Measurements from ENCODE around the gene TPR. TPM values are rescaled to one million over a fixed set of nuclear protein-coding genes. Genes with fewer than 3 reads are reported as not detected.
"Not testable (repeated sequence)": the region's sequence is repeated elsewhere in the genome, so short reads cannot be mapped to it uniquely, and the experiment has no call there.

TPR gene
- total RNA-seq, 1 experiment from 2014 or later: 107 TPM

- Histone ChIP-seq H3K9me3 (ENCODE audit: control insufficient read depth, low read depth, low read length) (no peaks in the 10 kb centered on the region), H2BK20ac (ENCODE audit: low read depth, low read length, poor library complexity, severe bottlenecking) (no peak overlapping the region), H2BK120ac (ENCODE audit: low read depth, low read length, poor library complexity, severe bottlenecking) (no peak overlapping the region), H3K79me2 (ENCODE audit: insufficient read depth, low read length) (peaks cover 19% of the 10 kb centered on the region; the same call in 1 of the 2 replicates), H2BK5ac (ENCODE audit: insufficient read length, low read length) (peak overlapping the region; percentile 15), H2BK12ac (ENCODE audit: insufficient read length, low read depth, low read length) (no peak overlapping the region), H3K27ac (ENCODE audit: insufficient read length, low read depth, low read length) (no peak overlapping the region), H3K18ac (ENCODE audit: insufficient read length, low read depth, low read length) (peak overlapping the region; percentile 61), H3K4me2 (ENCODE audit: insufficient read depth, insufficient read length, low read length) (peak overlapping the region; percentile 84), H4K91ac (ENCODE audit: insufficient read length, low read depth, low read length) (no peak overlapping the region), H2BK15ac (ENCODE audit: low read depth, low read length) (no peak overlapping the region), H3K23ac (ENCODE audit: insufficient read length, low read depth, low read length) (no peak overlapping the region), H4K5ac (ENCODE audit: insufficient read length, low read depth, low read length) (no peak overlapping the region), H3K79me1 (ENCODE audit: insufficient read depth, low read depth, low read length, poor library complexity, severe bottlenecking) (no peaks in the 10 kb centered on the region), H4K20me1 (ENCODE audit: control insufficient read depth, insufficient read depth, insufficient read length) (no peaks in the 10 kb centered on the region), H3K4me1 (ENCODE audit: insufficient read depth, low read length) (no peaks in the 10 kb centered on the region), H3T11ph (ENCODE audit: low read length) (no peak overlapping the region), H3K14ac (ENCODE audit: insufficient read depth, low read length) (peak overlapping the region; percentile 14; the same call in 1 of the 2 replicates), H3K56ac (ENCODE audit: insufficient read length, low read depth, low read length) (no peak overlapping the region), H2AK5ac (ENCODE audit: insufficient read length, low read length) (no peak overlapping the region), H3K23me2 (ENCODE audit: insufficient read length, low read depth, low read length, poor library complexity, severe bottlenecking) (no peaks in the 10 kb centered on the region), H4K8ac (replicated peaks; ENCODE audit: insufficient read length, low read depth, low read length) (no peak overlapping the region), H3K4ac (ENCODE audit: low read depth, low read length) (no peak overlapping the region), H3K9ac (ENCODE audit: extremely low read depth, insufficient read length, low read length) (peak overlapping the region; percentile 78), H2AFZ (ENCODE audit: low read length) (no peak overlapping the region), H3K27me3 (ENCODE audit: insufficient read depth, low read length) (no peaks in the 10 kb centered on the region)
- WGBS (ENCODE audit: extremely low coverage, insufficient read length, low lambda C conversion rate): no CpG with 5 or more reads among the region's 37 CpGs
- H3K27ac Mint-ChIP-seq: peak overlapping the region; percentile 79 to 98 (median 97); a peak in 5 of 7 replicates
- H3K4me3 Mint-ChIP-seq: peak overlapping the region; percentile 96 to 100
- no peaks in the 10 kb centered on the region; the same call in 1 of the 2 replicates for H3K27me3 Mint-ChIP-seq (ENCODE audit: low read depth)
- H3K4me1 Mint-ChIP-seq: no peaks in the 10 kb centered on the region
- peaks cover 20 to 37% (median 35%) of the 10 kb centered on the region in 3 experiments for H3K36me3 Mint-ChIP-seq (ENCODE audit: insufficient read depth in 1 of 3, low read depth in 3 of 3)
- H3K9me3 Mint-ChIP-seq: peaks cover 0 to 2% of the 10 kb centered on the region in 2 experiments; a peak in 1 of 5 replicates
- DNase-seq: no peak
- TF ChIP-seq CTCF (conservative IDR thresholded peaks at IDR 0.05): no peak
These were observed 526 bp downstream of the TPR start for GRCh38 chr1:186374303-186375151.

GRCh38 chr1:186347837-186348691, 27.0 kb downstream of the TPR start:
- DNase-seq: not testable (repeated sequence)
- H3K36me3 Mint-ChIP-seq (ENCODE audit: insufficient read depth in 1 of 3, low read depth in 3 of 3): peaks cover 61 to 85% (median 84%) of the 10 kb centered on the region in 3 experiments

More at GRCh38 chr1:186347837-186348691, 27.0 kb downstream of the TPR start:
- H2AK5ac ChIP-seq (ENCODE audit: insufficient read length, low read length); H3K23ac ChIP-seq (ENCODE audit: insufficient read length, low read depth, low read length); H3K9me3 ChIP-seq (ENCODE audit: control insufficient read depth, low read depth, low read length); H3K56ac ChIP-seq (ENCODE audit: insufficient read length, low read depth, low read length); H4K91ac ChIP-seq (ENCODE audit: insufficient read length, low read depth, low read length); H3K79me2 ChIP-seq (ENCODE audit: insufficient read depth, low read length); H2BK15ac ChIP-seq (ENCODE audit: low read depth, low read length); H3K27ac ChIP-seq (ENCODE audit: insufficient read length, low read depth, low read length); H3K27me3 ChIP-seq (ENCODE audit: insufficient read depth, low read length); H3T11ph ChIP-seq (ENCODE audit: low read length); H4K5ac ChIP-seq (ENCODE audit: insufficient read length, low read depth, low read length); H3K23me2 ChIP-seq (ENCODE audit: insufficient read length, low read depth, low read length, poor library complexity, severe bottlenecking); H3K18ac ChIP-seq (ENCODE audit: insufficient read length, low read depth, low read length); H3K4me2 ChIP-seq (ENCODE audit: insufficient read depth, insufficient read length, low read length); H3K4me1 ChIP-seq (ENCODE audit: insufficient read depth, low read length); H3K79me1 ChIP-seq (ENCODE audit: insufficient read depth, low read depth, low read length, poor library complexity, severe bottlenecking); H3K4ac ChIP-seq (ENCODE audit: low read depth, low read length); H3K27me3 Mint-ChIP-seq (ENCODE audit: low read depth); H2BK120ac ChIP-seq (ENCODE audit: low read depth, low read length, poor library complexity, severe bottlenecking); H4K20me1 ChIP-seq (ENCODE audit: control insufficient read depth, insufficient read depth, insufficient read length); H2BK5ac ChIP-seq (ENCODE audit: insufficient read length, low read length); H2BK12ac ChIP-seq (ENCODE audit: insufficient read length, low read depth, low read length); H4K8ac ChIP-seq (replicated peaks; ENCODE audit: insufficient read length, low read depth, low read length); H3K4me3 Mint-ChIP-seq; H2BK20ac ChIP-seq (ENCODE audit: low read depth, low read length, poor library complexity, severe bottlenecking); H3K9ac ChIP-seq (ENCODE audit: extremely low read depth, insufficient read length, low read length); H3K14ac ChIP-seq (ENCODE audit: insufficient read depth, low read length); H3K4me1 Mint-ChIP-seq; H3K9me3 Mint-ChIP-seq; H2AFZ ChIP-seq (ENCODE audit: low read length): not testable (repeated sequence)
- no CpG with 5 or more reads among the region's 8 CpGs for WGBS (ENCODE audit: extremely low coverage, insufficient read length, low lambda C conversion rate)
- H3K27ac Mint-ChIP-seq: peak overlapping the region in 2 of 3 experiments; percentile 14 to 57; a peak in 2 of 7 replicates
